GM19025 (cell line): ENCODE measurements around the gene KLF9.

Experiments
- ATAC-seq: cut with Tn5 transposase; IDR thresholded peaks from one replicate; pipeline ENCODE4 v1.9.1; 2021; ENCODE audit warnings: mild to moderate bottlenecking, low read depth, moderate library complexity; ENCODE audit not compliant: unreplicated experiment

Gene KLF9

GRCh38 chr9:70367305-70367930 lies 47.0 kb downstream of the KLF9 start:
- no peak for ATAC-seq

GRCh38 chr9:70363760-70364159 lies 50.7 kb downstream of the KLF9 start:
- no peak for ATAC-seq

GRCh38 chr9:70362952-70363351 lies 51.5 kb downstream of the KLF9 start:
- ATAC-seq = no peak

GRCh38 chr9:70355801-70356200 lies 58.7 kb downstream of the KLF9 start:
- ATAC-seq = no peak

- ATAC-seq = no peak
These were observed 61.7 kb downstream of the KLF9 start for GRCh38 chr9:70352802-70353201.

GRCh38 chr9:70352356-70352755 lies 62.1 kb downstream of the KLF9 start:
- no peak for ATAC-seq

GRCh38 chr9:70347046-70347445 lies 67.4 kb downstream of the KLF9 start:
- ATAC-seq = no peak

GRCh38 chr9:70340572-70340971 lies 73.9 kb downstream of the KLF9 start:
- no peak for ATAC-seq
